ENCODE data around the gene METRNL.

Gene METRNL

DNA sequence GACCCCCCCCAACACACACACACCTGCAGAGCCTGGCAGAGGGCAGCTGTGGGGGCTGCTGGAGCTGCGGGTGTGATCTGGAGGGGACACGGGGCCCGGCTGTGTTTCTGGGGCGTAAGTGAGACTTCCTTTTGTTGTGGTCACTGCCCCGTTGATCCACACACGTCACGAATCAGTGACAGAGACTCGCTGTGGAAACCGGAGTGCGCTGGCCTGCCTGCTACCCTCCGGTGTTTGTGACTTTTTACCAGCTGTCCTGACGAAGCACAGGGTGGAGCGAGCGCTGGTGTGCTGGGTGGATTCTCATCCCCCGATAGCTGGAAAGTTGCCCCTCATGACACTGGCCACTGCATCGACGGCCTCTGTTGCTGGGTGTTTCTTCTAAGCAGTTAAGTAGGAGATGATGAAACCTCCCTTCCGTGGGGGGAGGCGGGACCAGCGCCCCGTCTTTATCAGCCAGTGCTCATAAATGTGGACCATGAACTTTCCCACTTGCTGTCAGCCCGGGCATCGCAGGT, 2.3 kb downstream of the METRNL start:
- no peak for DNase-seq

DNA sequence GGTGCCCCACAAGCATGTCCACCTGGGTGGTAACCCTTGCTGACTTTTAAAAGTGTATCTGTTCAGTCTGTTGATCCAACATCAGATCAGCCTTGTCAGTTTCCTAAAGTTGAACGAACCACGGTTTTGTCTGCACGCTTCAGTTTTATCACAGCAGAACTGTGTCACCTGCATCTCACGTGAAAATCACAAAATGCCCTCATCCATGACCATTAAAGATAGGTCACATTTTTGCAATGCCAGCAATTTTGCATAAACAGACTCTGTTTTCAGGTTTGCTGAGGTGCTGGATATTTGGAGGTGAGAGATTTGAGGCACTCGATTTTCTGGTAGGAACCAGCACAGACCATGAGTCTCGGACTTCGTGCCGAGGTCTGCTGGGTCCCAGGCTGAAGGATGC, 3.0 kb downstream of the METRNL start:
- no peak for DNase-seq

DNA sequence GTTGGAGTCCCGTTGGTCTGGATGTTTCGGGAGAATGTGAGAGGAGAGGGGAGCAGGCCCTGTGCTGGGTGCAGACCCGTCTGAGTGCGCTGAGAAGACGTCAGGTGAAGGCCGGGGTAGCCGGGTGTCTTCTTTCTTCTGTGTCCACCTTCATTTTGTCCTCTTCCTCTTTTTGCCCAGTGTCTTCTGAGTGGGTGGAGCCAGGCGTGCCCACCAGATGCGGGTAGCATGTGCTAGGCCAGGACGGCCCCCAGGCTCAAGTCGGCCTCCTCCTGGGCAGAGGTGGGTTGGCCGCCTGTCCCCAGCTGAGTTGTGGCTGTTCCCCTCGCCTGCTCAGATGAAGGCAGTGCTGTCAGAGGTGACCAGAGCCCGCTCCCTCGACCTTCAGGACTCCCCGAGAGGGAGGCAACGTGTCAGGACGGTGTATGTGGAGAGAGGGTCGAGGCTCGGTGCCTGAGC, 3.5 kb downstream of the METRNL start:
- no peak for DNase-seq

DNA sequence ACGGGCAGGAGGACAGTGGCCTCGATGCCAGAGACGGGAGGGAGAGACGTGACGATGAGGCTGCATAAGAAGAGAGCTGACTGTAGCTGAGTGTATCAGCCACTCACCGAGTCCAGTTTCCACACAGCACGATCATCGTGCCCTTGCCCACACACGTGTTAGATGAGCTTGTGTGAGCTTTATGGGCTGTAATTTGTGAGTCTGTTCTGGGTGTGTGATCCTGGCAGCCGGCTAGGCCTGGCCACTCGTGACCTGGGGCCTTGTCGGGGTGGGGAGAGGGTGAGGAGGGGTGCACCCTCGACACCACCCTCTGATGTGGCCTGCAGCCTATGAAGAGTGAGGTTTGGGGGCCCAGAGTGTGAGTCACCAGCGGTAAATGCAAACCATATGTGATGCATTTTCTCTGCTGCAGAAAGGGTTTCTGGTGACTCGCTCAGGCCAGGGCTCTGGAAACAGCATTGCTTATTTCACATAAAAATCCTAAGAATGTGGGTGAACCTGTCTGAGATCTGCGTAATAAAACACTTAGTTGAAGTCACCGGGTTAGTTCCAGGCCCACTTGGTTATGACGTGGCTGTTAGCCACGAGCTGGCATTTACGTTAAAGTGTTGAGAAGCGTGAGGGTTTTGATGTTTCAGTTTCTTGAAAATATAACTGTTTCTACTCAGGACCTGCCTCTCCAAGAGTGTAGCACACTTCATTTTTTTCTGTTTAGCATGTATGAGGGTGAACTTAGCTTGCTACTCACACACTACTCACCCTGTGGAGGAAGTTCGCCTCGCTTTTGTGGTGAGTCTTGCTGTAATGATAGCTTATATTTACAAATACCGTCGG, 4.2 kb downstream of the METRNL start:
- DNase-seq: no peak

DNA sequence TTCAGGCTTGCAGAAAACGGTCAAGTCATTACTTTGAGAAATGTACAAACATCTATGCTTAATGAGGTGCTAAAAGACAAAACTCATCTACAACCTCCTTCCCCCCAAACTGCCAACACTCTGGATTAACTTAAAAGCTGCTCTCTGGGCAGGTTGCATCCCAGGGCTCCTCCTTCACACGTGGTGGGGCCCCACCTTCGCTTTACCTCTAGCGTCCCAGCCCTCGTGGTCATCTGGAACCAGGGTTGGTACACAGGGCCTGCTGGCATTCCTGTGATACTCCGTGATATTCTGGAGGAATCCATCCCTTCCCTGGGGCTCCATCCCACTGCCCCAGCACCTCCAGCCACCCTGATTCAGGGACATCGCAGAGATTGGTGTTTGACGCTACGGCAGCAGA, 4.8 kb downstream of the METRNL start:
- no peak for DNase-seq

DNA sequence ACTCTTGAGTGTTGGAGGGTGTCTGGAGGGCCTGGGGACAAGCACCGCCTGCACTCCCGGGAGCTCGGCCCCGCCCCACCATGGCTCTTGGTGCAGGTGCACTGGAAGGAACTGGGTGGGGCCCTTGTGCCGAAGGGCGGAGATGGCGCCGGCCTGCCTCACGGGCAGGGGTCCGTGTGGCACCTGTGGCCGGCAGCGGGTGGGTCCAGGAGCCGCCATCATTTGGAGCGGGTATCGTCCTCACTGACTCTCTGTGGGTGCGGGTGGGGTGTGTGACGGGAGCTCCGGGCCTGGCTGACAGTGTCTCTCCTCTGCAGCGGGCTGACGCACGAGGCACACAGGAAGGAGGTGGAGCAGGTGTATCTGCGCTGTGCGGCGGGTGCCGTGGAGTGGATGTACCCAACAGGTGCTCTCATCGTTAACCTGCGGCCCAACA, 5.2 kb downstream of the METRNL start:
- peak; percentile 83 for DNase-seq

DNA sequence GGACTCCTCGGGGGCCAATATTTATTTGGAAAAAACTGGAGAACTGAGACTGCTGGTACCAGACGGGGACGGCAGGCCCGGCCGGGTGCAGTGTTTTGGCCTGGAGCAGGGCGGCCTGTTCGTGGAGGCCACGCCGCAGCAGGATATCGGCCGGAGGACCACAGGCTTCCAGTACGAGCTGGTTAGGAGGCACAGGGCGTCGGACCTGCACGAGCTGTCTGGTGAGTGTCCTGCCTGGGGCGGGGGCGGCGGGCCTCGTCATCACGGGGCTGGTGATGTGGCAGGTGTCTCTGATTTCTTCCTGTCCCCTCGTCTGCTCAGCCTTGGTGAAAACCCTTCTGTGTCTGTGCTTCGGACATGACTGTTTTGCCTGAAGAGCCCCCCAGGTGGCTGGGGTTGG, 5.7 kb downstream of the METRNL start:
- DNase-seq: no peak

DNA sequence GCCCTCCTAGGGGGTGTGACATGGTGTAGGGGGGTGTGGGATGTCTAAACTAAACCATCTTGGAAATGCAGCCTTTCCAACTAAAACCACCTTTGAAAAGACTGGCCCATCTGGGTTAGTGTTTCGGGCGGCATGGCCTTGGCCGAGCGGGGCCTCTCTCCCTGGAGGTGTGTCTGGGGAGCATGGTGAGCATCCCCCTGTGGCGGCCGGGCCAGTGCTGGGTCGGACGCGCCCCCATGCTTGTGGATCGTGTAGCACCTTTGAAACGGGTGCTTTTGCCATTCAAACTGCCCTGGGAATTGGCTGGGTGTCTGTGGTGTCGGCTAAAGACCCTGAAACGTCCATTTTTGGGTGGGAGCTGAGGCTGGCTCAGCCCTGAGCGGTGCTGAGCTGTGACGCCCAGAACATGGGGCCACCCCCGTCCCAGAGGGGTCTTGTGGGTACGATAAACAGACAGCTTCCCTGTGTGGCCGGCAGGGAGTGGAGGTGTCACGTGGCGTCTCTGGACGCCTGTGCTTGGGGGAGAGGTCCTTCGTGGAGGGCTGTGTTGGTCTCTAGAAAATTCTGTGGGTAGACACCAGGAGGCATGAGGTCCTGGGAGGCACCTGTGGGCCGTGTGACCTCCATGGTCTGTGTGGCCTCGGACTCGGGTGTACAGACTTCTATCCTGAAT, 6.3 kb downstream of the METRNL start:
- no peak for DNase-seq

DNA sequence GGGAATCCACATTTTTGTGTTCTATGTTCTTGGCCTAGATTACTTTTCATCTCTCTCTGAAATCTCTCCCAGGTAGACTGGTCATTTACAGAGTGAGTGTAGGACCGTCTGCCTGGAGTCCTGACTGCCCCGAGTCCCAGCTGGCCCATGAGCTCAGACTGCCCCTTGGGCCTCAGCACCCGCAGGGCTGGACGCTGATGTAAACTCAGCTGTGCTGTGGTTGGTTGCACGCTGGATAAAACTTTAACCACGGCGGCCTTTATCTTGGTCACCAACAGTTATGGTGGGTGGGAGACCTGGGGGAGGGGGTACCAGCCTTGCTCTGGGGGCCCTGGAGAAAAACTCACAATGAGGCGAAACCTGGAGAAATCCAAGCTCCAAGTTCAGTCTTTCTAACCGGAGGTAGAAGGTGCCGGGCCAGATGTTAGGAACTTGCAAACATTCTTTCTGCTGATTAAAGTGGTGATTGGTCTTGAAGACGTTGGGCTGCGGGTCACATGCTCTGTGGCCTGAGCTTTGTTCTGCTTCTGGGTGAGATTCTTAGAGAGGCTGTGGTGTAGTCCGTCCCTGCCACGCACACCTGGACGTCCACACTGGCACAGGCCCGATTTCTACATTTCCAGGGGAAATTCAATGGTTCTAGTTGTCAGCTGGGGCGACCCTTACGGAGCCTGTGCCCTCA, 6.9 kb downstream of the METRNL start:
- DNase-seq: no peak

DNA sequence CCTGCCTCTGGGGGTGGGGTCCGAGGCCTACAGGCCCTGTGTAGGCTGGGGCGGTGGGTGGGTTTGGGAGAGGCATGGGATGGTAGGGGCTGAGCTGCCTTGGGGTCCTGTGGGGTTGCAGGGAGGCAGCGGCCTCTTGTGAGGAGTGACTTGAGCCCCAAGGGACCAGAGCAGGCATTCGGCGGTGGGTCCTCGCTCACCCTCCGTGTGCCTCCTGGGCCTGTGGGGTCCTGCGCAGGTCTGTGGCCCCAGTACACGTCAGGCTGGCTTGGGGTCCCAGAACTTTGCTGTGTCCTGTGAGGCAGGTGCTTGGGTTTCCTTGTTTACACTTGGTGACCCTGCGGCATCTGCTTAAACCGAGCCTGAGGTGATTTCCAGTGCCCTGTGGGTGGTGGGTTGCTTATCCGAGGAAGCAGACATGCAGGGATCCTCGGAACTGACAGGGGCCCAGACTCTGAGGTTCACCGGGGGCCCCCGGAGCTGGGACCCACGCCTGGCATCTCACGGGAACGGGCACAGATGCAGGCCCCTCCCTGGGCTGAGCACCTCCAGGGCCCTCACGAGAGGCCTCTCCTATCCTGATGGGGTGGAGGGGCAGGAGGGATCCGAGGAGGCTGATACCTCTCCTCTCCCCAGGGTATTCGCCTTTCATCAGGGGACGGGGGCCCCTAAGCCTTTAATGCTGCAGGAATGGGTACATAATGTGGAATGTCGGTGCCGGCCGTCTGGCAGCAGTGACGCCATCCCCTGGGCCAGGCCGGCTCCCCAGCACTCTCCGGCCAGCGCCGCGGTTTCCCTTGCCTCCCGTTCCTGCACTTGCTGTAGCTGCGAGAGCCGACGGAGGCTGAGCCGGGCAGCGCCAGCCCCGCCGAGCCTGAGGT, 7.7 kb downstream of the METRNL start:
- DNase-seq: no peak

DNA sequence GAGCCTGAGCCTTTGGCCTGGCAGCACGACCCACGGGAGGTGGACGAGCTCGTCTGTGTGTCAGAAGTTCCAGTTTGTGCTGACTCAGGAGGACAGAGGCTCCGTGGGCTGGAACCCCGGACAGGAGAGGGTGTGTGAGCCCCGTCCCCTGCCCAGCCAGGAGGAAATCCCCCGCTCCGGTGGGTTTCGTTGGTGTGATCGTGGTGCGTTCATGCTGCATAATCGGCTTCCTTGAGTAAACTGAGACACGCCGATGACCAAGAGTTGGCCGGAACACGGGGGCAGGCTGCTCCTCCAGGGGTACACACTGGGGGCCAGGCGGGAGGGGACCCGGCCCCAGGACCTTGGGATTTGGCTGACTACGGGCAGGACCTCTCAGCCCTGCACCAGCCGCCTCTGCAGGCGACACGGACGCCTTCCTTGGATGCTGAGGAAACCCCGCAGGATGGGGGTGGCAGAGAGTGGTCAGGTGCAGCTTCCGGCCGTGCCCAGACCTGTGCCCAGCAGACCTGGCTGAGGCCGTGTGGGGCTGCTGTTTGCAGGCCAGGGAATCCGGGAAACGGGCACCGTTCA, 8.5 kb downstream of the METRNL start:
- DNase-seq: no peak

DNA sequence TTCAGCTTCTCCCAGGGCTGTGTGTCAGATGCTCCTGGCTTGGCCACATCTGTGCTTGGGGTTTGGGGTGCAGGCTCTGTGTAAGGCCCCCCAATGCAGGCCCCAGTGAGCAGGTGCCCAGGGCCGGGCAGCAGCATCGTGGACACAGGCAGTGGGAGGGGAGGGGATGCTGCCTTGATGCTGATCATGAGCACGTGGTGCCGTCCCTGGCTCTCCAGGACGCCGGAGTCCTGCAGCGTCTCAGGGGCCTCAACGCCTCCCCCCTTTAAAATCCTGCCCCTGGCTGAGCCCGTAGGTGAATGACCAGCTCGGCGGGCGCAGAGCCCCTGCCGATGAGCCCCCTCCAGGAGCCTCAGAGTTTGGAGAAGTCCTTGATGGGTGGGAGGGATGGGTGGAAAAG, 9.0 kb downstream of the METRNL start:
- DNase-seq: no peak

DNA sequence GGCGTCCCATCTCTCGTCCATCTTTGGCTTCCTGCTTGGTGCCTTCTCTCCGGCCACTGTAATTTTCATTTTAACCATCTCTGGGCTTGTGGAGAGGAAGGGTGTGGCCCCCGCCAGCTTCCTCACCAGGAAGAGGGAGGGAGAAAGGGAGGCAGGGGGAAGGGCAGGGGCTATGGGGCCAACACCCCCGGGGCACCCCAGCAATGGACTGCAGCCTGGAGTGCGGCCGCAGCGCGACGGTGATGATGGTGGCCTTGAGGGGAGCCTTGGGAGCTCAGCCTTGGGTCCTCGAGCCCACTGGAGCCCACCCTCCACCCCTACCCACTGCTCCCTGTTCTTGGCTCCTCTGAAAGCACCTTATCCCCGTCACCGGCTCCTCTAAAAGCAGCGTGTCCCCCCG, 9.5 kb downstream of the METRNL start:
- DNase-seq: no peak

DNA sequence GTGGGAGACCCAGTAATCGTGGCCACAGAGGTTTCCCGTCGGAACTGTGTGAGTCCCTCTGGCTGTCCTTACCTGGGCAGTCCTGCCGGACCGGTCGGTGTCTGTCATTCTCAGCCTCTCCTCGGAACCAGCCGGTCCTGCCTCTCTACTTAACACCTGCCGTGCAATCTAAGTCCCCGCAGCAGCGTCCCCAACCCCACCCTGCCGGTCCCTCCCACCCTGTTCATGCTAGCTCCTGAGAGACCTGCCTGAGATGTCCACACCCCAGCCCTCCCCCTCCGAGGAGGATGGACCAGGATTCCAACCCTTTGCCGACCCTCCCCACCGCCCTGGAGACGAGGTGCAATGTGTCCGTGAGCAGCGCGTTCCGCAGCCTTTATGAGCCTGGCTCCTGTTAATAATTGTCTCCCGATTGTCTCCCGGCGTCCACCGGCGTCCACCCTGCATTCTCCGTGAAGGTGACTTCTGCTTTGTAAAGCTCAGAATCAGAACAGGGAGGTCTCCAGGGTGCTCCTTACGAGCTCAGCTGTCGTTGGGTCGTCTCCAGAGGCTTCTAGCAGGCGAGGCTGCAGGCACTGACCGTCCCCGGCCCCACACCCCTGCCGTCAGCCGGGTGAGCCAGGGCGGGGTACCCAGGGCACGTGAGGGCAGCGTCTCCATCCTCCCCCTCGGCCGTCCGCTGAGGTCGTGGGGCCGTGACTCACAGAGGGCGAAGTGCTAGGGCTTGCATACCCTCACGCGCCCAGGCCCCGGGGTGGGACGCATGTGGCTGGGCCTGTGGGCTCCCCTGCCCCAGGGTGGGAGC, 10.1 kb downstream of the METRNL start:
- DNase-seq: no peak

DNA sequence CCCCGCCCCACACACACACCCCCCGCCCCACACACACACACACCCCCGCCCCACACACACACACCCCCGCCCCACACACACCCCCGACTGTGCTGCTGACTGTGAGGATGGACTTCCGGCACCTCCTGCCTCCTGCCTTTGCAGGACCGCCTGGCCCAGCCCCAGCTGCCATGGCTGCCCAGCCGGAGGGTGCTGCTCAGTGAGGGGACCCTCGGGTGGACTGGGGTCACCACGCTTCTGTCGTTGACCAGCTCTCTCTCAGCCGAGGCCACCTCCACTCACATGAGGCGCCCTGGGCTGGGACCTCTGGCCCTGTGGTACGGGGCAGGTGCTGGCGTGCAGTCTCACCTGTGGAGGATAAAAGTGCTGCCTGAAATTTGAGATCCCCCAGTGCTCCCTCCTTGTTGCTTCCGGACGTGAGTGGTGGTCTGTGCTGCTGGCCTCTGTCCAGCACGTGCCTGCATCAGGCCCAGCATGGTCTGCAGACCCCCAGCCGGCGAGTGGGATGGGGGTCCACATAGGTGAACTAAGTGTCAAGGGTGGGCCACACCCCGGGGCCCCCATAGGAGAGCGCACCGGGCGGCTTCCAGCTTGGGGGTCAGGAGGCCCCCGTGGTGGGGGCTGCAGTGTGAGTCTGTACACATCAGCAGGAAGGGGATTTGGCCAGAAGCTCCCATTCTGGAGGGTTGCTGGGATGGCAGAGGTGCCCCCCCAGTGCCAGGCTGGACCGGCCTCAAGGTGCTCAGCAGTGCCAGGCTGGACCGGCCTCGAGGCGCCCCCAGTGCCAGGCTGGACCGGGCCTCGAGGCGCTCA, 11.2 kb downstream of the METRNL start:
- no peak for DNase-seq

DNA sequence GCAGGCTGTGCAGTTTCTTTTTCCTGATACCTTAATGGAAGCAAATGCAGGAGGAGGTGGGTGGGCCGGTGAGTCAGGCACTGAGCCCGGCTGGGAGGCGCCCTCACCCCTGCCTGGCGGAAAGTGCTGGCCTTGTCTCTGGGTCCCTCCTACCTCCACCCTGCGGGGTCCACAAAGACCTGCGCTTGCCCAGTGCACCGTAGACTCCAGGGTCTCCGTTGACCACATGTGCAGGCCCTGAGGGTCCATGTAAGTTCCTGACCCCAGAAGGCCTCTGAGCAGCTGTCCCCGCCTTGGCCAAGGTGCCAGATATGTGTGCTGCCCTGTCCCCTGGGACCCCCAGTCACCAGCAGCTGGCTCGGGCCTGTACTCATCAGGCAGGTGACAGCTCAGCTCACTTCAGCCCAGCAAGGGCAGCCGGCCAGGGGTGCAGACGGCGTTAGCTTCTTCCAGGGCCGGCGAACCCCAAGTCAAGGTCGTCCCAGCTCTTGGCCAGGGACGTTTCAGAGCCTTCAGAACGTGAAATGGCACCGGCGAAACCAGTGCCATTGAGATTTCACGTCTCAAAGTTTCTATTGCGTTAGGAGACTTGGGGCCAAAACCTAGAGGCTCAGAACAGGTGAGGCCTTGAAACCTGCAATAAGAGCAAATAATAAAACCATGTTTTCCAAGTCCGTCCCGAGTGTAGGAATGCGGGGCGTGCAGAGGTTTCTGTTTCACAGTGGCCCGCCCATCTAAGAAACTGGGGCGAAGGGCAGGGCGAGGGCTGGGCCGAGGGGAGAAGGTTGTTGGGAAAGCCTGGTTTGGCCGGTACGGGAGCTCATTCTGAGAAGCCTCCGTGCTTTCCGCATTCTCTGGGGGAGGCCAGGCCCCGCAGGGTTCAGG, 12.1 kb downstream of the METRNL start:
- no peak for DNase-seq

DNA sequence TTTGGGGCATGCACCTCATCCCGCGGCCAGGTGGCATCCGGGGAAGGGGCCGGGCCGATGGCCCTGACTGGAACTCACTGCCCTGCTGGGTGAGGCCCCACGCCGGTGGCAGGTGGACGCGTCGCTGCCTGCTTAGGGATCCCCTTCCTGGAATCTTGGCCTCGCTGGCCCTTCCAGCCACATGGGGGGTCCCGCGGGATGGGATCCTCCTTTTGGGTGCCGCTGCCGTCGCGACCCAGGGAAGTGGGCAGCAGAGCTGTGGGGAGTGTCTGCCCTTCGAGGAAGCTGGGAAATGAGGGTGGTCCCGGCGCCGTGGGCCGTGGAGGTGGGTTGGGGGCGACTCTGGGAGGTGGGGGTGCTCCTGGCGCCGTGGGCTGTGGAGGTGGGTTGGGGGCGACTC, 12.8 kb downstream of the METRNL start:
- no peak for DNase-seq

DNA sequence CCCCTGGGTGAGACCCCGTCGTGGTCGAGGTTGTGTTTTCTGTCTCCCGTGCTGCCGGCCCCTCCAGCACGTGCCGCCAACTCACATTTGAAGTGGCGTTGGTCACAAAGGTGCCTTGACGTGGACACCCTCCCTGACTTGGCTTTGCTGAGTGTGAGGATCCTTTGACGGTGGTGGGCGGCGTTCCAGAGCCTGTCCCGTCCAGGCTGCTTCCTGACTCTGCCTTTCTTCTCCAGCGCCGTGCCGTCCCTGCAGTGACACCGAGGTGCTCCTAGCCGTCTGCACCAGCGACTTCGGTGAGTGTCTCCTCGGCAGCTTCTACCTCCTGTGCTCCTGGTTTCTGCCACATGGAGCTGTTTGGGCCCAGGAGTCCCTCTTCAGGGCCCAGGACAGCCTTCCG, 13.5 kb downstream of the METRNL start:
- DNase-seq: no peak

DNA sequence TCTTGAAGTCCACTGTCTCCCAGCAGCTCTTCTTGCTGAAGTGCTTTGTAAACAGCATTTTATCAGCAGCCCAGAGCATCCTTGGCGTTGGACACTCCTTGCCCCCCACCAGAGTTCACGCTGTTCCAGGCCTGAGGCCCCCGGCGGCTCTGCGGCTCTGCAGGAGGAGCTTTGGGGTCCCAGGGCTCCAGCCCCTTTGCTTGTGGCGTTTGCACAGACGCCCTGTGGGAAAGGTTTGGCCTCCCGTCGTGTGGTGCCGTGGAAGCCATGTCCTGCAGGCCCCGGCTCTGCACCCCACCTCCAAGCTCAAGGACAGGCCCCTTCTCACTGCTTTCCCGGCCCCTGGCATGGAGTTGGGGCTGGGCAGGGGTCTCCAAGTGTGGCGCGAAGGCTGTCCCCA, 14.1 kb downstream of the METRNL start:
- no peak for DNase-seq

Data from NCI-H187 treated with DMSO at 0.1 percent for 48 hours (cell line).